Ovary (tissue), 3 donors: Measurements from ENCODE around the gene CFDP1.

Experiments
- CTCF ChIP-seq, 3 donors: fragments of 450-650 bp in 2 of 3; fragments of 200-600 bp in 1 of 3; IDR thresholded peaks; one replicate each; pipeline versions ENCODE4 v1.5.1 to v1.8.0; 2016 to 2022; ENCODE audit warnings: antibody characterized with exemption in 3 of 3, mild to moderate bottlenecking in 1 of 3
- EP300 ChIP-seq: sonication (generic); formaldehyde crosslinking; IDR thresholded peaks from one replicate; pipeline ENCODE4 v1.6.1; 2017; ENCODE audit warnings: antibody characterized with exemption
- POLR2A ChIP-seq: fragments of 450-650 bp; IDR thresholded peaks from one replicate; pipeline ENCODE4 v1.6.1; 2017; ENCODE audit warnings: antibody characterized with exemption, mild to moderate bottlenecking, moderate library complexity
- donor health status: DM: no; HTN: no; CAD: no.

- TF ChIP-seq EP300 (no peak), CTCF (IDR thresholded peaks at IDR 0.05) (no peak), POLR2A (no peak)
These were observed 570 bp upstream of the CFDP1 start for GRCh38 chr16:75433732-75434413.
